IMR-90 (cell line): ENCODE data around the gene SORL1.

Experiments
- CEBPB ChIP-seq: IDR thresholded peaks from 2 replicates; pipeline ENCODE4 v1.6.1; 2012; ENCODE audit warnings: low read depth, low read length, improper control_type of control experiment
- CTCF ChIP-seq: conservative IDR thresholded peaks from 2 replicates; pipeline ENCODE4 v1.5.1; 2012; ENCODE audit warnings: mild to moderate bottlenecking, low read depth, low read length, improper control_type of control experiment
- MAFK ChIP-seq: IDR thresholded peaks from 2 replicates; pipeline ENCODE4 v1.6.1; 2012; ENCODE audit warnings: low read depth, low read length, improper control_type of control experiment
- POLR2A ChIP-seq: IDR thresholded peaks from 2 replicates; pipeline ENCODE4 v1.6.1; 2012; ENCODE audit warnings: mild to moderate bottlenecking, low read depth, low read length
- RAD21 ChIP-seq: IDR thresholded peaks from 2 replicates; pipeline ENCODE4 v1.6.1; 2012; ENCODE audit warnings: low read length, improper control_type of control experiment
- RCOR1 ChIP-seq: IDR thresholded peaks from 2 replicates; pipeline ENCODE4 v1.6.1; 2012; ENCODE audit warnings: mild to moderate bottlenecking, low read length, improper control_type of control experiment; ENCODE audit not compliant: insufficient replicate concordance
- RFX5 ChIP-seq: IDR thresholded peaks from 2 replicates; pipeline ENCODE4 v1.8.0; 2012; ENCODE audit warnings: low read depth, mild to moderate bottlenecking, low read length, moderate library complexity
- SMC3 ChIP-seq: fragments of 150-350 bp; IDR thresholded peaks from 2 replicates; pipeline ENCODE4 v1.6.1; 2016; ENCODE audit warnings: low read depth, mild to moderate bottlenecking, antibody characterized with exemption, low read length, moderate library complexity
- USF2 ChIP-seq: fragments of 150-350 bp; IDR thresholded peaks from 2 replicates; pipeline ENCODE4 v1.6.1; 2017; ENCODE audit warnings: mild to moderate bottlenecking, antibody characterized with exemption, low read length, low read depth

- no peak for TF ChIP-seq CTCF
- TF ChIP-seq POLR2A, result no peak
- TF ChIP-seq RCOR1, result peak; percentile 75
- TF ChIP-seq RFX5, result no peak
- TF ChIP-seq CEBPB, result peak; percentile 92
- no peak for TF ChIP-seq MAFK
- no peak for TF ChIP-seq USF2
- TF ChIP-seq RAD21, result no peak
- TF ChIP-seq SMC3, result no peak
Observed at GRCh38 chr11:121575250-121575962, 123.3 kb downstream of the SORL1 start.
